Stimulated activated CD8-positive, alpha-beta memory T cell treated with anti-CD3 and anti-CD28 coated beads, Interleukin-7, amount 100 ng/mL, for 4 hours (primary cell): Measurements from ENCODE around the gene PEX7.
"Not testable (repeated sequence)": the region's sequence is repeated elsewhere in the genome, so short reads cannot be mapped to it uniquely, and the experiment has no call there.

Experiments
- DNase-seq, 2 donors: peaks; one replicate each; pipeline ENCODE4 v3.0.0-alpha.2; 2020; ENCODE audit warnings: low read depth in 2 of 2

PEX7 gene

DNA sequence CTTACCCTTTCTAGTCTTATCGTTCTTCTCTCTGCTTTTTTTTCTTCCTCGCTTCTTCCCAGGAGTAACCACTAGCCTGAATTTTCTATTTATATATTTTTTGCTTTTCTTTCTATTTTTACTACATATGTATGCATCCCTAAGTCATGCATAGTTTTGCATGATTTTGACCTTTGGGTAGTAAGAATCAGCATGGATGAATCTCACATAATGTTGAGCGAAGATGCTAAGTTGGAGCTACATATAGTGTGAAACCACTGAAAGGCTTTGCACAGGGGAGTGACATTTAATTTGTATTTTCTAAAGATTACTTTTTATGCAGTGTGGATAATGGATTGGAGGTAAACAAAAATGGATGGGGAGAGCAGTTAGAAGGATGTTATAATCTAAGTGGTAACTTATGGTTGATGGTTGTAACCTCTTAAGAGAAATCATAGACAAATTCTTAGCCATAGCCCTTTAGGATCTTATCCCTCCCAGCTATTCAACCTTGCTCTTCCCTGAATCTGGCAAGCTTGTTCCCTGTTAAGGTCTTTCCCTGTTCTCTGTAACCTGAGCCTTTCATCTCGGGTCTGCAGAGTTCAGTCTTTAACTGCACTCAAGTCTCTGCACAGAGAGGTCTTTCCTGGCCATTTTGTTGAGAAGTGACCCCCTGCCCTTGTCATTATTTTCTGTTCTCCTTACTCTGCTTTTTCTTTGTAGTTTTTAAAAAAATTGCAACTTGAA, 18.0 kb downstream of the PEX7 start:
- DNase-seq: no peak

DNA sequence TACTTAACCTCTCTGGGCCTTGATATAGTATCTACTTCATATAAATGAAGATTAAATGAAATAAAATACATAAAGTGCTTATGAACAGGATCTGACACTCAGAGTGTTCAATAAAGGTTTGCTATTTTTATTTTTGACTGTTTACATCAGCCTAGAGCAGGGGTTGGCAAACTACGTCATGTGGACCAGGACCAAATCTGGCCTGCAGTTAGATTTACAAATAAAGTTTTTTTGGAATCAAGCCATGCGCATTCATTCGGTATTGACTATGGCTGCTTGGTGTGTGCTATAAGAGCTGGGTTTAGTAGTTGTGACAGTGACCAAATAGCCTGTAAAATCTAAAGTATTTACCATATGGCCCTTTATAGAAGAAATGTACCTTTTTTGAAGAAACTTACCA, 20.8 kb downstream of the PEX7 start:
- DNase-seq: no peak

DNA sequence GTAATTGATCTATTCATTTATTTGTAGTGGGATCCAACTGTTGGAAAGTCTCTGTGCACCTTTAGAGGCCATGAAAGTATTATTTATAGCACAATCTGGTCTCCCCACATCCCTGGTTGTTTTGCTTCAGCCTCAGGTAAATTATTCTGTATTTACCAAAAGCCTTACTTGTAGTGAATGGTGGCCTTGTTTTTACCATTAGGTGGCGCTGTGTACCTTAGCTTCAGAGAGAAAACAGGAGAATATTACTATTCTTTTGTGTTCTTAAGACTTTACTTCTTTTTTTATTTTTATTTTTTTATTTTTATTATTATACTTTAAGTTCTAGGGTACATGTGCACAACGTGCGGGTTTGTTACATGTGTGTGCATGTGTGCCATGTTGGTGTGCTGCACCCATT, 23.7 kb downstream of the PEX7 start:
- DNase-seq: no peak

DNA sequence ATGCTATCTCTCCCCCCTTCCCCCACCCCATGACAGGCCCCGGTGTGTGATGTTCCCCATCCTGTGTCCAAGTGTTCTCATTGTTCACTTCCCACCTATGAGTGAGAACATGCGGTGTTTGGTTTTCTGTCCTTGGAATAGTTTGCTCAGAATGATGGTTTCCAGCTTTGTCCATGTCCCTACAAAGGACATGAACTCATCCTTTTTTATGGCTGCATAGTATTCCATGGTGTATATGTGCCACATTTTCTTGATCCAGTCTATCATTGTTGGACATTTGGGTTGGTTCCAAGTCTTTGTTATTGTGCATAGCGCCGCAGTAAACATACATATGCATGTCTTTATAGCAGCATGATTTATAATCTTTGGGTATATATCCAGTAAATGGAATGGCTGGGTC, 24.1 kb downstream of the PEX7 start:
- not testable (repeated sequence) for DNase-seq

DNA sequence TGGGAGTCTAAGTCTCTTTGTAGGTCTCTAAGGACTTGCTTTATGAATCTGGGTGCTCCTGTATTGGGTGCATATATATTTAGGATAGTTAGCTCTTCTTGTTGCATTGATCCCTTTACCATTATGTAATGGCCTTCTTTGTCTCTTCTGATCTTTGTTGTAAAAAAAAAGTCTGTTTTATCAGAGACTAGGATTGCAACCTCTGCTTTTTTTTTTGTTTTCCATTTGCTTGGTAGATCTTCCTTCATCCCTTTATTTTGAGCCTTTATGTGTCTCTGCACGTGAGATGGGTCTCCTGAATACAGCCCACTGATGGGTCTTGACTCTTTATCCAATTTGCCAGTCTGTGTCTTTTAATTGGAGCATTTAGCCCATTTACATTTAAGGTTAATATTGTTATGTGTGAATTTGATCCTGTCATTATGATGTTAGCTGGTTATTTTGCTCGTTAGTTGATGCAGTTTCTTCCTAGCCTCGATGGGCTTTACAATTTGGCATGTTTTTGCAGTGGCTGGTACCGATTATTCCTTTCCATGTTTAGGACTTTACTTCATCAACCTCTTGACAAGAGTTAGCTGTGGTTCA, 27.7 kb downstream of the PEX7 start:
- DNase-seq: not testable (repeated sequence)

DNA sequence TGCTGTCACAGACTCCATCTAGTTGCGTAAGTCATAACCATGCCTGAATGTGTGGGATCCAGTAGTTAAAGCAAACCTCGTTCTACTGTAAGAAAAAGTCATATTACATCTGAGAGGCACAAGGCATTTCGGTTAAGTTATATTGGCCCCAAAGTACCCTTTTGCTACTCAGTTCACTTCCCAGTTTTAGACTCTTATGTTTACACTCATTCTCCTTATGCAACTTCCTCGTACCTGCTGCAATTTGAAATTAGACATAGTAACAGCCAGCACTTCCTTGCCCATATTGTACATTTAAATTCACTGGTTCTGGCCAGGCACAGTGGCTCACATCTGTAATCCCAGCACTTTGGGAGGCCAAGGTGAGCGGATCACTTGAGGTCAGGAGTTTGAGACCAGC, 37.0 kb downstream of the PEX7 start:
- DNase-seq: no peak

DNA sequence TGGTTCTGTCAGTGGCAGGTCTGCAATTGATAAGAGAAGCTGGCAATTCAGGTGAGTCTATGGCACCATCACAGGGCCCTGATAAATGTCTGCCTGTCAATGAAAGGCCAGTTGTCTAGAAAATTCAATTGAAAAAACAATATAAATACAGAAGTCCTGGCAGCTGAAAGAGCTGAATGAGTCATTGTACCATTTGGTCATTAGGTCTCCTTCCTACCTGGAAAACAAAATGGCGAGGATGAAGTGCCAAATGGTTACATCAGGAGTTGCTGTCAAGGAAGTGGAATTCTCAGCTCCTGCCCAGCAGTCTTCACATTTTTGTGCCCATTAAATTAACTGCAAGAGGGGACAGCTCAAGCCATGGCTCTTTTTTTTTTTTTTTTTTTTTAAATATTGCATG, 37.7 kb downstream of the PEX7 start:
- DNase-seq: no peak

DNA sequence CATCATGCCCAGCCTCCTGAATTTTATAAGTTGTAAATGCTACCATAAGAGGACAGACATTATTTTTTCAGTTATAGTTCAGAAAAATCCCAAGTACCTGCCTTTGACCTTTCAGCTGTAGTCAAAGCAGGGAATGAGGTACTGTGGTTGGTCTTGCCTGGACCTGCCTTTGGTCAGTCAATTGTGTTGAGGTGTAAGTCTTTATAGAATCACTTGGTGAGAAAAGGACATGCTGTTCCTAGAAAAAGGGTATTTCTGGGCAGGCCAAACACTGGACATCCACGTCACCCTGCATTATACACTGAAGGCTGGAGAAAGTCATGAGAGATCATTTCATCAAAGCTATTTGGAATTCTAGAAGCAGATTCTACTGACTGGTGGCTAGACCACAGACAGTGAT, 40.3 kb downstream of the PEX7 start:
- no peak for DNase-seq

DNA sequence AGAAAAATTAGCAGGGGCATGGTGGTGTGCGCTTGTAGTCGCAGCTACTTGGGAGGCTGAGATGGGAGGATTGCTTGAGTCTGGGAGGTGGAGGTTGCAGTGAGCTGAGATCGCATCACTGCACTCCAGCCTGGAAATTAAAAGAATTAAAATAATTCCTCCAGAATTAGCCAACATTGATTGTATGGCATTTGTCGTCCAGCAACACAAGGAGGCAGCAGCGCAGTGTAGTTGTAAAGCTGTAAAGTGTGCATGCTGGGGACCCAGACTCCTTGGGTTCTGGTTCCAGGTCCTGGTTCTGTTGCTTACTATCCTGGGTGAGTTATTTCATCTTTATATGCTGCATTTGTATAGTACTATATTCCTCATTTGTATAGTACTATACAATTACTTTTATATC, 41.4 kb downstream of the PEX7 start:
- no peak for DNase-seq

DNA sequence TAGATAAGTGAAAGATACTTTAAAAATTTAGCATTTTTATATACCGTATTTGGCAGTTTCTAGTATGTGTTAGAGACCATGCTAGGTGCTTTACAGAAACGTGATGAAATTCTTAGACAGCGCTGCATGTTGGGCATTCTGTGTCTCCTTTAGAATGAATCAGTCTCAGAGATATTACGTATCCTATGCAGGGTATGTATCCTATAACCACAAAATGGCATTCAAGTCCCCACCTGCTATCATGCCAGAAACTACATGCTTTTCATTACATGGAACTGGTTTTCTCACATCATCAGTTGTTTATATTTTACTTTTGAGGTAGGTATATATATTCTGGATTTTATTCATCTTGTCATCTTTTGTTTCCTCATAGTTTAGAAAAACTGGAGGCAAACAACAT, 42.3 kb downstream of the PEX7 start:
- no peak for DNase-seq

DNA sequence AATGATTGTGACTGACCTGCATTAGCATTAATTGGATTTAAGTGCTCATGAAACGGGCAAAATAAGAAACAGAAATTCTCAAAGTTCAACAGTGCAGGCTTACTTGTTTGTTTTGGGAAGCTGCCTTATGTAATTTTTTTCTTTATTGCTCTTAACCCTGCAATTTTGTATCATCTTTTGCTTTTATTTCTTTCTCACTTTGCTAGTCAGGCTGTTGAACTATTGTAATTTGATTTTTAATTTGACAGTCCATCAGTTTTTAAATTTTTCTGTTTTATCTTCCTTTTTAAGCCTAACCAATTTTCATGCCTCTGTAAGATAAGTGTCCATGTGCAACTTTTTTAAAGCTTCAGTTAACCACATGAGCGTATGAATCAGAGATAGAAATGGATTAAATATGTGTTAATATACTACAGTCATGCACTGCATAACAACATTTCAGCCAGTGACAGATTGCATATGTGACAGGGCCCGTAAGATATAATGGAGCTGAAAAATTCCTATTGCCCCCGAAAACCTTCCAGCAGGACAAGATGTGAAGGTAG, 44.6 kb downstream of the PEX7 start:
- no peak for DNase-seq

DNA sequence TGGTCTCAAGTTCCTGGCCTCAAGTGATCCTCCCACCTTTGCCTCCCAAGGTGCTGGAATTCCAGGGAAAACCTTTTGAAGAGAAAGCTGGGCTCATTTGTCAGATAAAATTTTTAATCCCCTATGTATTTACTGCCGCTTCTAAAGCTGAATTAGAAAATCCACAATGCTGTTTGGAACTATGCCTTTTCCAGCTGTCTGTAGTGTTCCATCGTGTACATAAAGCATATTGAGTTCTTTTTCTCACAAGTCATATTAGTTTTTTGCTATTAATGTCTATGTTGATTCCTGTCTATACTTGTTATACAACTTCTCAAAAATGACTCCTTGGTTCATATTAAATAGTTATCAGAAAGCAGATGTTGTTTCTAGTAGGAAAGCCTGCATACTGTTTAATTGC, 47.1 kb downstream of the PEX7 start:
- no peak for DNase-seq

DNA sequence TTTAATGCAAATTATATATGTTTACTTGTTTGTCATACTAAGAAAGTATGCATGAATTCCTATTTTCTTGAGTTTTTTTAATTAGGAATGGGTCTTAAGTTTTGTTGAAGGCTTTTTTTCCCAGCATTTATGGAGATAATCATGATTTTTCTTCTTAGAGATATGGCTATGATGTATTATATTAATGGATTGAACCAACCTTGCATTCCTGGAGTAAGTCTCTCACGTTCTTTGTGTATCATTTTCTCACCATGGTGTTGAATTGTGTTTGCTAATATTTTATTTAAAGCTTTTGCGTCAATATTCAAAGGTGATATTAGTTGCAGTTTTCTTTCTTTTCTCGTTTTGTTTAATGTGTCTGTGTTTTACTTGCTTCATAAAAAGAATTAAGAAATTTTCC, 51.4 kb downstream of the PEX7 start:
- DNase-seq: no peak

DNA sequence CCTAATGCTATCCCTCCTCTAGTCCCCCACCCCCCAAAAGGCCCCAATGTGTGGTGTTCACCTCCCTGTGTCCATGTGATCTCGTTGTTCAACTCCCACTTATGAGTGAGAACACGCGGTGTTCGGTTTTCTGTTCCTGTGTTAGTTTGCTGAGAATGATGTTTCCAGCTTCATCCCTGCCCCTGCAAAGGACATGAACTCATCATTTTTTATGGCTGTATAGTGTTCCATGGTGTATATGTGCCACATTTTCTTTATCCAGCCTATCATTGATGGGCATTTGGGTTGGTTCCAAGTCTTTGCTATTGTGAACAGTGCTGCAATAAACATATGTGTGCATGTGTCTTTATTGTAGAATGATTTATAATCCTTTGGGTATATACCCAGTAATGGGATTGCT, 54.1 kb downstream of the PEX7 start:
- DNase-seq: not testable (repeated sequence)

DNA sequence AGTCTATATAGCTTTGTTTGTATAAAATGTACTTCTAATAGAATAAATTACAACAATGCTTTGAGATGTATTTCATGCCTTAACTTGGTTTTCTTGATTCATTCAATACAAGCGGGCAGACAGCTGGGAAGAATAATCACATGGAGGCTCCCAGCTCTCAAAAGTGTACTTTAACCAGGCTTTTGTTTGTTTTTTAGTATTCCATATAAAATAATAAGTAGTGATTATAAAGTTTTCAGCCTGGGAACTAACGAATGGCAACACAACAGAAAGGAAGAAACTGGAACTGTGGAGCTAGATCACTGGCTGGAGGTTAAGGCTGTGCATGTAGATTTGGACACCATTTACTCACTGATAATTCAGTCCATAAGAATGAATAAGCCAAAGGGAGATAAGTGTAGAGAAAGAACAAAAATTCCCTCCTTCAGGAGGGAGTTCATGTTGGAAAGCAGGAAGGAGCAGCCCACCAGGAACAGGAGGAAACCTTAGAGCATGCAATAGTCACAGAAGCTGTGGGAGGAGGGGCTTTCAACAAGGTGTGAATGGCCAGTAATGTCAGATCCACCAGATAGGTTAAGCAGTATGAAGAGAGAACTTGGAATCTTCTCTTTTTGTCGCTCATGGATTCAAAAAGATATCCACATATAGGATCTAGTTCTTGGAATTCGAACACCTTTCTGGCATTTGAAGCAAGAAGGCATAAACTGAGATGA, 58.5 kb downstream of the PEX7 start:
- DNase-seq: no peak

DNA sequence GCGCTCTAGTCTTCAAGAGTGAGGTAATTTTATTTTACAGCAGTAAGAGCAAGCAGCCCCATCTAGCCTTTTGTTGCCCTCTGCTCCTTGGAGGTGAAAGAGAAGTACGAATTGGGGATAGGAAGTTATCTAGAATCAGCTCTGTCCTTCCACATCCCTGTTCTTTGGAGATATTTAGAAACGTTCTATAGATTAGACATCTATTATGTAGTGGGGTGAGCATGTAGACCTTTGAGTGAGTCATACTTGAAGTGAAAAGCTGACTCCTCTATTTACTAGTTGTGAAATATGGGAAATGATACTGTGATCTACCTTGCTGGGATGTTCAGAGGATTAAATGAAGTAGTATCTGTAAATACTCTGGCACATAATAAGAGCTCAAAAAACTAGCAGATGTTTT, 63.7 kb downstream of the PEX7 start:
- DNase-seq: no peak

DNA sequence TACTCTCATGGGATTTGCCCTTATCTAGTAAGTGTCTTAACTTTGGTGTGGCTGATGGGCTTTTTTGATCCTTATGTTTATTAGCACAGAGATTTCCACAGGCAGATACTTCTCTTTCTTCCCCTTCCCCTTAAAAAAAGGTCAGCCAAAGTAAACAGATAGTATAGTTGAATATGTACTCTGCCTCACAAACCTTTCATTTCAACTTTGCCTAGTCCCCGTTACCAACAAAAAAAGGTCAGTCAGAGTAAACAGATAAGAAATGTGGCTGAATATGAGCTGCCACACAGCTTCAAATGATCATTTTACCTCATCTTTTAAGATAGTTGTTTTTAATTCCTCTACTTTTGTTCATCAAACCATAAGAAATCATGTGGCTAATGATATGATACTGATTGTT, 65.6 kb downstream of the PEX7 start:
- DNase-seq: no peak

DNA sequence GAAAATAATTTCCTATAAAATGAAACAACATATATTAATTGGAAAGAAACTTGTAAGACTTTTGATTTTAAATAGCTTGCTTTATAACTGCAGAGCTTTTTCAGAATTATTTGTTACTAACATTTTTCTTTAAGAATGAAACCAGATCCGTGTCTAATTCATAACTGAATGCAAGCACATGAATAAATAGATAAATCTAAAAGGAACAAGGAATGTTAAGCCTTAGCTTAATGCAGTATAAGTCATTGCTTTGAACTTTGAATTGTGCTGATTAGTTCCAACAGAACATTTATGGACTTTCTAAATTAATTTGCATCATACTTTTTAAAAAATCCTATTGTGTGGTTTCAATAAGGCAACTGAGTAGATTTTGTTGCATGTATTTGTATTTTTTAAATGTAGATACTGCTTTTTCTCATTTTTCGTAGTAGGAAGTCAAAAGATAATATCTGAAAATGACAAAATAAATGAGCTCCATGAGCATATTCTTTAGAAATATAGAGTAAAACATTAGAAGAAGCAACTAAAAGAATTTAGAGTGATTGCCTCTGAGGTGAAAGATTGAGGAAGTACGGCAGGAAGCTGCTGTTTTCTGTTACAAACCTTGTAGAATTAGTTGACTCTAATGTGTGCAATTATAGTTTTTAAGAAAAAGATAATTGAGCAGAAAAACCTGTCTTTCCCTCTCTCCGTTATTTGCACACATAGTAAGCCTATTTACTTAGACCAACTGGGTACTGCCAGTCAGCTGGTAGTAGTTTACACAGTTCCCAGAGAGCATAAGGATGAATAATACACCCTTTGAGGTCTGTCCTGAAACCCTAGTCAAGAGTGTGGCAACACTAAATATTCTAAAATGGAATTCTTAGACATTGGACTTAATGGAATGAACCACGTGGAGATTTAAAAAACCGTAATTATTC, 67.1 kb downstream of the PEX7 start:
- DNase-seq: no peak

DNA sequence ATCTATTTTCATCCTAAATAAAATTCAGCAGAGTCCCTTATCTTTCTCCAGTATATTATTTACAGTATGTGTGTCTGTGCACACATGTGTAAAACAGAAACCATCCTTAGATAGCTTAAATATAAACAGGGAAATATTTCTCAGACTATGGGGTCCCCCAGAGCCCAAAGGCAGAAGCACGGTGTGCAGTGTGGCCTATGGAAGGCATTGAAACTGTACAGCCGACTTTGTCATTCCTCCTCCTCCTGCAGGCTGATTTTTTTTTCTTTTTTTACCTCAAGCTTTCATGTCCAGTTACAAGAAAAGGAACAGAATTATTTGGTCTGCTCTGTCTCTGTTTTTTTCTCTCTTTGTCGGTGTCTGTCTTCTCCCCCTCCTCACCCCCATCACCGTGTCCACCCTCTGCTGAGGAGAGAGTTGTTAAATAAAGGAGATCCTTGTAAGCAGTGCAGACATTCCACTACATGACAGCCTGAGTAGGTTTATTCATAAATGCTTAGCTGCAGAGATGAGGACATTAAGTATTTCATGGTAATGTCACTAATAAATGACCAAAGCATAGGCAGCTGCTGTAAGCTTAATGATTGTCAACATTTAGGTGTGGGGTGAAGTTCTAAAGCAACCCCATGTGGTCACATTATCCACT, 67.9 kb downstream of the PEX7 start:
- no peak for DNase-seq

DNA sequence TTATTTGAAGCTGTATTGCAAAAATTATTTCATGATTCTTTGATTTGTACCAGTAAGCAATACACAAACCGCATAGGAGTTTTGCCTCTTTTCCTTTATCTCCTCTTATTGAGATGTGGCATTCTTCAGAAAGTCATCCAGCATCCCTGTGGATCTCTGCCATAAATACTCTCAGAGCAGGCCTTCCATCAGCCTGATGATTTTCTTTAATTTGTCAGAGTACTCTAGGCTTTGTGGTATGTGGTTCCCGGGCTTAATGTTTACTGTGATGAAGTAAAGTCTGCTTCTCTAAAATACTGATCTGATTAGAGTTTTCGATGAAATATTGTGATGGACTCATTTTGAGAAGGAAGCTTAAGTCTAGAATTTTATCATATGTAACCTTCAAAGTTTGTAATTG, 68.6 kb downstream of the PEX7 start:
- no peak for DNase-seq

DNA sequence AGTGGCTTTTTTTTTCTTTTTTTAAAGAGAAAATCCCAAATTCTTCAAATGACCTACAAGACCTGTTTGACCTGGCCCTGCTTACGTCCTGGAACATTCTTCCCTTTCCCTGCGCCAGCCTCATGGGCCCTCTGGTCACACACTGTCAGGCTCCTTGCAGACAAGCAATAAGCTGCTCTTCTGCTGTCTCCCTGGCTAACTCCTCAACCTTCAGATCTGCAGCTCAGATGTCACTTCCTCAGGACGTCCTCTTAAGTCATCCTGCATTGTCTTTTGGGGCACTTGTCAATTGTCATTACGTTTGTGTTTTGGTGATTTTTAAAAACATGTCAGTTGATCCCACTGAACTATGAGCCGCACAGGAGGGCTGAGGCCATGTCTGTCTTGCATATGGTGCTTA, 70.8 kb downstream of the PEX7 start:
- no peak for DNase-seq
